H1 (cell line): Measurements from ENCODE around the gene CHST1. TPM values are rescaled to one million over a fixed set of nuclear protein-coding genes. Genes with fewer than 3 reads are reported as not detected.

Source experiments
- CTCF ChIA-PET: fragments of 300-600 bp; sonication (Branson Sonifier 250); formaldehyde crosslinking; loops from one replicate; lab custom pipeline; 2021; ENCODE audit not compliant: partially characterized antibody; lab: Charles Lee
- POLR2A ChIA-PET: fragments of 300-600 bp; sonication (Branson Sonifier 250); formaldehyde crosslinking; loops from one replicate; lab custom pipeline; 2021; ENCODE audit warnings: inconsistent platforms; ENCODE audit not compliant: partially characterized antibody; lab: Charles Lee
- DNase-seq, 2 experiments: peaks; one replicate each; pipeline versions ENCODE4 v3.0.0 to v3.0.0-alpha.2; 2010 to 2022; ENCODE audit warnings: low spot score in 2 of 2, low read depth in 1 of 2, mixed read lengths in 1 of 2
- FAIRE-seq: peaks from 2 replicates; lab custom pipeline; 2011; peaks lifted over from hg19 to GRCh38; lab: Jason Lieb, UNC
- H2AFZ ChIP-seq: 2 replicates; pipeline ENCODE4 v1.8.1; 2012; ENCODE audit warnings: low read length, inconsistent platforms
- H2AK5ac ChIP-seq: 2 replicates; pipeline ENCODE4 v1.6.1; 2013; ENCODE audit warnings: low read depth, low read length
- H2BK120ac ChIP-seq: replicated peaks from 2 replicates; pipeline ENCODE3; 2013; ENCODE audit warnings: low read depth, low read length, inconsistent platforms
- H2BK12ac ChIP-seq: 2 replicates; pipeline ENCODE4 v1.6.1; 2013; ENCODE audit warnings: low read depth, low read length
- H2BK15ac ChIP-seq: 2 replicates; pipeline ENCODE4 v1.6.1; 2013; ENCODE audit warnings: low read length
- H2BK20ac ChIP-seq: 2 replicates; pipeline ENCODE4 v1.6.1; 2013; ENCODE audit warnings: low read length
- H2BK5ac ChIP-seq: 2 replicates; pipeline ENCODE4 v1.6.1; 2013; ENCODE audit warnings: low read depth, low read length
- H3K14ac ChIP-seq: 2 replicates; pipeline ENCODE4 v1.6.1; 2013; ENCODE audit warnings: inconsistent platforms; ENCODE audit not compliant: insufficient read length
- H3K18ac ChIP-seq: 2 replicates; pipeline ENCODE4 v1.6.1; 2013; ENCODE audit warnings: low read length; ENCODE audit errors: extremely low read depth
- H3K23ac ChIP-seq: 2 replicates; pipeline ENCODE4 v1.6.1; 2013; ENCODE audit warnings: inconsistent platforms; ENCODE audit not compliant: insufficient read length
- H3K23me2 ChIP-seq: 2 replicates; pipeline ENCODE4 v1.6.1; 2013; ENCODE audit warnings: low read depth, low read length
- H3K27ac ChIP-seq: 2 replicates; pipeline ENCODE4 v1.6.1; 2011; ENCODE audit warnings: low read depth, low read length, inconsistent platforms
- H3K27me3 ChIP-seq, 4 experiments: replicated peaks in 1 of 4; 1 replicate in 1 of 4; 2 replicates in 3 of 4; pipeline versions ENCODE4 v1.6.1 to v1.8.1; 2011 to 2013; ENCODE audit warnings: low read length in 3 of 4, mild to moderate bottlenecking in 3 of 4, inconsistent platforms in 2 of 4, mixed read lengths in 2 of 4, moderate library complexity in 1 of 4; ENCODE audit not compliant: control insufficient read depth in 3 of 4, insufficient read depth in 3 of 4; ENCODE audit errors: extremely low read depth in 1 of 4
- H3K36me3 ChIP-seq, 4 experiments: 2 replicates each; pipeline versions ENCODE4 v1.6.1 to v1.8.1; 2011 to 2013; ENCODE audit warnings: mild to moderate bottlenecking in 4 of 4, low read length in 3 of 4, moderate library complexity in 2 of 4, control low read depth in 1 of 4, inconsistent platforms in 1 of 4; ENCODE audit not compliant: insufficient read depth in 4 of 4, control insufficient read depth in 2 of 4
- H3K4ac ChIP-seq: replicated peaks from 2 replicates; pipeline ENCODE3; 2013; ENCODE audit warnings: low read length, low read depth, mixed read lengths, inconsistent platforms; ENCODE audit not compliant: insufficient read length
- H3K4me1 ChIP-seq, 4 experiments: replicated peaks in 1 of 4; 1 replicate in 1 of 4; 2 replicates in 3 of 4; pipeline versions ENCODE4 v1.6.1 to v1.8.1; 2011 to 2013; ENCODE audit warnings: low read length in 3 of 4, inconsistent platforms in 2 of 4, mixed read lengths in 1 of 4; ENCODE audit not compliant: insufficient read depth in 4 of 4, control insufficient read depth in 3 of 4
- H3K4me2 ChIP-seq, 2 experiments: 2 replicates each; pipeline versions ENCODE4 v1.6.1 to v1.8.1; 2011 to 2013; ENCODE audit warnings: low read depth in 2 of 2, low read length in 2 of 2, control low read depth in 1 of 2, inconsistent platforms in 1 of 2, mild to moderate bottlenecking in 1 of 2; ENCODE audit not compliant: insufficient read depth in 1 of 2
- H3K4me3 ChIP-seq, 4 experiments: fragments of 200-600, 300-600 bp in 1 of 4; sonication (generic), shearing (Covaris generic), sonication (Bioruptor Twin) in 1 of 4; 2 replicates each; pipeline versions ENCODE4 v1.5.1 to v1.8.1; 2011 to 2016; ENCODE audit warnings: low read length in 4 of 4, low read depth in 3 of 4, control low read depth in 2 of 4, inconsistent platforms in 2 of 4, mild to moderate bottlenecking in 2 of 4, mixed read lengths in 1 of 4, moderate library complexity in 1 of 4; ENCODE audit not compliant: insufficient read depth in 2 of 4; ENCODE audit errors: extremely low read depth in 1 of 4
- H3K56ac ChIP-seq: replicated peaks from 2 replicates; pipeline ENCODE3; 2013; ENCODE audit warnings: low read depth, mild to moderate bottlenecking, mixed read lengths, low read length, inconsistent platforms; ENCODE audit not compliant: insufficient read length
- H3K79me1 ChIP-seq: 2 replicates; pipeline ENCODE4 v1.6.1; 2013; ENCODE audit warnings: low read depth, low read length, control low read depth
- H3K79me2 ChIP-seq, 2 experiments: 2 replicates each; pipeline versions ENCODE4 v1.6.1 to v1.8.1; 2012 to 2013; ENCODE audit warnings: low read length in 2 of 2, mild to moderate bottlenecking in 2 of 2, inconsistent platforms in 1 of 2; ENCODE audit not compliant: insufficient read depth in 2 of 2, control insufficient read depth in 1 of 2
- H3K9ac ChIP-seq, 4 experiments: replicated peaks in 1 of 4; 1 replicate in 1 of 4; 2 replicates in 3 of 4; pipeline versions ENCODE4 v1.6.1 to v1.8.1; 2011 to 2013; ENCODE audit warnings: low read depth in 3 of 4, low read length in 3 of 4, control low read depth in 2 of 4, mild to moderate bottlenecking in 2 of 4, moderate library complexity in 2 of 4, inconsistent platforms in 1 of 4; ENCODE audit errors: extremely low read depth in 1 of 4
- H3K9me3 ChIP-seq, 2 experiments: 2 replicates each; pipeline versions ENCODE4 v1.6.1 to v1.8.1; 2012 to 2013; ENCODE audit warnings: mild to moderate bottlenecking in 2 of 2, moderate library complexity in 2 of 2, control low read depth in 1 of 2, inconsistent platforms in 1 of 2, low read depth in 1 of 2, low read length in 1 of 2, mixed read lengths in 1 of 2; ENCODE audit not compliant: insufficient read depth in 2 of 2
- H4K20me1 ChIP-seq, 2 experiments: replicated peaks in 1 of 2; 2 replicates each; pipeline versions ENCODE3 to v1.8.1; 2011 to 2013; ENCODE audit warnings: inconsistent platforms in 2 of 2, low read length in 2 of 2, mild to moderate bottlenecking in 1 of 2; ENCODE audit not compliant: insufficient read depth in 2 of 2, control insufficient read depth in 1 of 2
- H4K5ac ChIP-seq: 2 replicates; pipeline ENCODE4 v1.6.1; 2013; ENCODE audit warnings: low read length, low read depth, mixed read lengths, inconsistent platforms; ENCODE audit not compliant: insufficient read length
- H4K8ac ChIP-seq: 2 replicates; pipeline ENCODE4 v1.8.0; 2013; ENCODE audit warnings: mild to moderate bottlenecking, moderate library complexity, low read length, inconsistent platforms; ENCODE audit not compliant: insufficient read depth; ENCODE audit errors: extremely low read depth
- H4K91ac ChIP-seq: replicated peaks from 2 replicates; pipeline ENCODE3; 2013; ENCODE audit warnings: low read length, mixed read lengths, inconsistent platforms; ENCODE audit not compliant: insufficient read length
- EZH2 ChIP-seq: fragments of 200-600 bp; sonication (generic); IDR thresholded peaks from 2 replicates; pipeline ENCODE4 v1.7.1; 2012; ENCODE audit warnings: low read depth, mild to moderate bottlenecking, moderate library complexity, low read length, inconsistent platforms; ENCODE audit not compliant: severe bottlenecking
- RAD21 ChIP-seq, 2 experiments: IDR thresholded peaks in 1 of 2; conservative IDR thresholded peaks in 1 of 2; 2 replicates each; pipeline ENCODE4 v1.6.1; 2011; ENCODE audit warnings: low read depth in 2 of 2, low read length in 2 of 2, improper control_type of control experiment in 1 of 2, inconsistent platforms in 1 of 2, mild to moderate bottlenecking in 1 of 2, moderate library complexity in 1 of 2
- RXRA ChIP-seq: IDR thresholded peaks from 2 replicates; pipeline ENCODE4 v1.6.1; 2011; ENCODE audit warnings: low read depth, mild to moderate bottlenecking, low read length, moderate library complexity; ENCODE audit not compliant: insufficient read depth
- SAP30 ChIP-seq: fragments of 300-600 bp; sonication (generic); IDR thresholded peaks from 2 replicates; pipeline ENCODE4 v1.7.1; 2012; ENCODE audit warnings: low read length, moderate library complexity, mild to moderate bottlenecking, inconsistent platforms; ENCODE audit not compliant: insufficient read depth, insufficient replicate concordance
- SIN3A ChIP-seq, 2 experiments: IDR thresholded peaks in 1 of 2; conservative IDR thresholded peaks in 1 of 2; 2 replicates each; pipeline ENCODE4 v1.6.1; 2011 to 2012; ENCODE audit warnings: low read length in 2 of 2, improper control_type of control experiment in 1 of 2, low read depth in 1 of 2, mild to moderate bottlenecking in 1 of 2
- TCF12 ChIP-seq: IDR thresholded peaks from 2 replicates; pipeline ENCODE4 v1.6.1; 2011; ENCODE audit warnings: low read depth, mild to moderate bottlenecking, low read length
- WGBS, 2 experiments: shearing (Covaris generic) in 1 of 2; methylation state at CpG; one replicate each; pipeline versions ENCODE4 v1.1.6 to v1.1.7; 2013 to 2015; ENCODE audit warnings: low lambda C conversion rate in 2 of 2, mixed read lengths in 2 of 2, inconsistent platforms in 1 of 2, low coverage in 1 of 2, missing lambda C conversion rate in 1 of 2; ENCODE audit not compliant: insufficient replicate concordance in 2 of 2, insufficient coverage in 1 of 2, insufficient read length in 1 of 2; ENCODE audit errors: extremely low coverage in 1 of 2, missing lambda C conversion rate in 1 of 2; 5-methylcytosine and 5-hydroxymethylcytosine counted together
- polyA plus RNA-seq, 7 experiments: library from polyadenylated mRNA; depleted of rRNA in 3 of 7; stranded (reverse) in 5 of 7; unstranded in 2 of 7; fragments of >200 nt in 5 of 7; fragments of 200-250 nt in 2 of 7; gene quantifications; 1 replicate in 5 of 7; 2 replicates in 1 of 7; 4 replicates in 1 of 7; pipeline versions ENCODE4 v1.2.1 to v1.2.3, GENCODE V29; 2011 to 2013; ENCODE audit warnings: missing spikeins in 2 of 7, mixed read lengths in 2 of 7
- total RNA-seq: library from RNA; stranded (reverse); fragmentation: NEBNext Ultra II Directional; extraction: Animal tissue kit (Norgen Biotek cat#: 25700); gene quantifications from 2 replicates; pipeline ENCODE4 v1.2.1, GENCODE V29; 2021

The CHST1 gene
- total and polyA plus RNA-seq, 2 of the 8 experiments (the other 6 are each of a cell fraction or from before 2014, with no cell fraction given), result 1.6 to 3.8 TPM

- Histone ChIP-seq H2BK12ac (no peak overlapping the region), H3K4me1 (peaks cover 0 to 8% (median 5%) of the 10 kb centered on the region in 4 experiments; a peak in 4 of 7 replicates), H3K79me1 (no peaks in the 10 kb centered on the region), H2AFZ (no peak overlapping the region), H4K20me1 (no peaks in the 10 kb centered on the region), H2BK15ac (no peak overlapping the region), H2BK20ac (no peak overlapping the region), H3K4me3 (no peak overlapping the region), H2AK5ac (no peak overlapping the region), H3K23me2 (no peaks in the 10 kb centered on the region), H2BK5ac (no peak overlapping the region), H3K4me2 (no peak overlapping the region), H3K27me3 (peaks cover 0 to 2% (median 0%) of the 10 kb centered on the region in 4 experiments; a peak in 1 of 7 replicates), H3K14ac (no peak overlapping the region), H3K9me3 (no peaks in the 10 kb centered on the region), H3K18ac (no peak overlapping the region), H4K91ac (no peak overlapping the region), H3K36me3 (no peaks in the 10 kb centered on the region), H3K79me2 (no peaks in the 10 kb centered on the region), H4K5ac (no peak overlapping the region), H3K56ac (no peak overlapping the region), H3K9ac (no peak overlapping the region), H3K4ac (no peak overlapping the region), H3K23ac (no peak overlapping the region), H3K27ac (no peak overlapping the region), H4K8ac (no peak overlapping the region), H2BK120ac (no peak overlapping the region)
- TF ChIP-seq RXRA, result no peak
- no peak for TF ChIP-seq EZH2
- TF ChIP-seq TCF12, result no peak
- TF ChIP-seq RAD21 (IDR thresholded peaks at IDR 0.05 in 1 of 2, conservative IDR thresholded peaks at IDR 0.05 in 1 of 2; ENCODE audit: low read depth in 2 of 2, low read length in 2 of 2), result no peak
- TF ChIP-seq SAP30, result no peak
- no peak for TF ChIP-seq SIN3A (conservative IDR thresholded peaks at IDR 0.05 in 1 of 2, IDR thresholded peaks at IDR 0.05 in 1 of 2; ENCODE audit: low read depth in 1 of 2, low read length in 2 of 2)
- ChIA-PET CTCF (interaction anchor here (0.8 to 3.0 kb wide), 6 partner anchors 13 to 278 kb away, joined by 3 to 14 read pairs (median 4); no protein-coding TSS in a partner anchor), POLR2A (no interaction called here)
- peak in 1 of 2 experiments; percentile 43 for DNase-seq
- no peak for FAIRE-seq
- 94% methylated on average over 67 of the region's 75 CpGs; no CpG with 5 or more reads in 1 of the 2 experiments for WGBS, 2 experiments
These were observed 15.0 kb downstream of the CHST1 start for GRCh38 chr11:45650166-45651095.
